H9 (cell line): Measurements from ENCODE around the gene ALOX5. TPM values are rescaled to one million over a fixed set of nuclear protein-coding genes. Genes with fewer than 3 reads are reported as not detected.

Experiments
- DNase-seq: peaks from one replicate; pipeline ENCODE4 v3.0.0-alpha.2; 2017
- H2AFZ ChIP-seq: one replicate; pipeline ENCODE4 v1.6.1; 2013; ENCODE audit warnings: mild to moderate bottlenecking, low read length, control low read depth, moderate library complexity
- H2AK5ac ChIP-seq: 2 replicates; pipeline ENCODE4 v1.6.1; 2013; ENCODE audit warnings: low read length, control low read depth, mixed read lengths; ENCODE audit not compliant: insufficient read length
- H2BK120ac ChIP-seq: one replicate; pipeline ENCODE4 v1.6.1; 2013; ENCODE audit warnings: low read depth, mild to moderate bottlenecking, low read length, control low read depth, inconsistent platforms; ENCODE audit not compliant: poor library complexity, severe bottlenecking
- H2BK12ac ChIP-seq: 2 replicates; pipeline ENCODE4 v1.6.1; 2013; ENCODE audit warnings: low read length, control low read depth, mixed read lengths, low read depth; ENCODE audit not compliant: insufficient read length
- H2BK15ac ChIP-seq: 2 replicates; pipeline ENCODE4 v1.6.1; 2013; ENCODE audit warnings: low read depth, low read length, control low read depth
- H2BK20ac ChIP-seq: one replicate; pipeline ENCODE4 v1.6.1; 2013; ENCODE audit warnings: low read depth, mild to moderate bottlenecking, low read length, control low read depth, inconsistent platforms; ENCODE audit not compliant: poor library complexity, severe bottlenecking
- H2BK5ac ChIP-seq: 2 replicates; pipeline ENCODE4 v1.6.1; 2013; ENCODE audit warnings: low read length, control low read depth, mixed read lengths; ENCODE audit not compliant: insufficient read length
- H3K14ac ChIP-seq: 2 replicates; pipeline ENCODE4 v1.6.1; 2013; ENCODE audit warnings: low read length, control low read depth; ENCODE audit not compliant: insufficient read depth
- H3K18ac ChIP-seq: 2 replicates; pipeline ENCODE4 v1.6.1; 2013; ENCODE audit warnings: low read depth, mild to moderate bottlenecking, mixed read lengths, low read length, control low read depth; ENCODE audit not compliant: insufficient read length
- H3K23ac ChIP-seq: 2 replicates; pipeline ENCODE4 v1.6.1; 2013; ENCODE audit warnings: low read length, control low read depth, mixed read lengths, low read depth; ENCODE audit not compliant: insufficient read length
- H3K23me2 ChIP-seq: 2 replicates; pipeline ENCODE4 v1.6.1; 2013; ENCODE audit warnings: low read depth, mild to moderate bottlenecking, mixed read lengths, low read length, control low read depth; ENCODE audit not compliant: insufficient read length, poor library complexity, severe bottlenecking
- H3K27ac ChIP-seq: 2 replicates; pipeline ENCODE4 v1.5.1; 2013; ENCODE audit warnings: low read length, control low read depth, mixed read lengths, low read depth; ENCODE audit not compliant: insufficient read length
- H3K27me3 ChIP-seq: 2 replicates; pipeline ENCODE4 v1.6.1; 2013; ENCODE audit warnings: low read length, control low read depth, inconsistent platforms; ENCODE audit not compliant: insufficient read depth
- H3K4ac ChIP-seq: 2 replicates; pipeline ENCODE4 v1.6.1; 2013; ENCODE audit warnings: low read depth, mild to moderate bottlenecking, control low read depth, inconsistent platforms, low read length, moderate library complexity
- H3K4me1 ChIP-seq: 2 replicates; pipeline ENCODE4 v1.6.1; 2013; ENCODE audit warnings: low read length, control low read depth, inconsistent platforms; ENCODE audit not compliant: insufficient read depth
- H3K4me2 ChIP-seq: 2 replicates; pipeline ENCODE4 v1.6.1; 2013; ENCODE audit warnings: low read length, control low read depth, mixed read lengths; ENCODE audit not compliant: insufficient read length, insufficient read depth
- H3K56ac ChIP-seq: 2 replicates; pipeline ENCODE4 v1.6.1; 2013; ENCODE audit warnings: low read depth, mild to moderate bottlenecking, mixed read lengths, low read length, control low read depth; ENCODE audit not compliant: insufficient read length
- H3K79me1 ChIP-seq: 2 replicates; pipeline ENCODE4 v1.6.1; 2013; ENCODE audit warnings: low read depth, mild to moderate bottlenecking, moderate library complexity, low read length, control low read depth, inconsistent platforms; ENCODE audit not compliant: insufficient read depth, poor library complexity, severe bottlenecking
- H3K79me2 ChIP-seq: 2 replicates; pipeline ENCODE4 v1.6.1; 2013; ENCODE audit warnings: low read length, control low read depth, inconsistent platforms; ENCODE audit not compliant: insufficient read depth
- H3K9ac ChIP-seq: 2 replicates; pipeline ENCODE4 v1.6.1; 2013; ENCODE audit warnings: low read length, control low read depth, mixed read lengths; ENCODE audit not compliant: insufficient read length; ENCODE audit errors: extremely low read depth
- H3K9me3 ChIP-seq: one replicate; pipeline ENCODE4 v1.6.1; 2013; ENCODE audit warnings: low read depth, low read length, inconsistent platforms; ENCODE audit not compliant: control insufficient read depth
- H3T11ph ChIP-seq: one replicate; pipeline ENCODE4 v1.6.1; 2013; ENCODE audit warnings: mild to moderate bottlenecking, low read length, control low read depth, inconsistent platforms
- H4K20me1 ChIP-seq: one replicate; pipeline ENCODE4 v1.6.1; 2013; ENCODE audit not compliant: control insufficient read depth, insufficient read length, insufficient read depth
- H4K5ac ChIP-seq: 2 replicates; pipeline ENCODE4 v1.6.1; 2013; ENCODE audit warnings: low read depth, mild to moderate bottlenecking, mixed read lengths, low read length, control low read depth; ENCODE audit not compliant: insufficient read length
- H4K8ac ChIP-seq: replicated peaks from 2 replicates; pipeline ENCODE4 v1.6.1; 2013; ENCODE audit warnings: low read length, control low read depth, mixed read lengths, low read depth; ENCODE audit not compliant: insufficient read length
- H4K91ac ChIP-seq: 2 replicates; pipeline ENCODE4 v1.6.1; 2013; ENCODE audit warnings: low read depth, mild to moderate bottlenecking, moderate library complexity, mixed read lengths, low read length, control low read depth; ENCODE audit not compliant: insufficient read length
- H3K27ac Mint-ChIP-seq, 3 experiments: 2 replicates in 2 of 3; 3 replicates in 1 of 3; pipeline ENCODE4 v1.8.0; 2020 to 2021; ENCODE audit warnings: mixed read lengths in 3 of 3, mild to moderate bottlenecking in 1 of 3, moderate library complexity in 1 of 3
- H3K27me3 Mint-ChIP-seq: 2 replicates; pipeline ENCODE4 v1.8.0; 2021; ENCODE audit warnings: low read depth, mild to moderate bottlenecking, moderate library complexity, mixed read lengths
- H3K36me3 Mint-ChIP-seq, 3 experiments: 2 replicates in 2 of 3; 3 replicates in 1 of 3; pipeline ENCODE4 v1.8.0; 2020 to 2021; ENCODE audit warnings: low read depth in 3 of 3, mixed read lengths in 3 of 3; ENCODE audit not compliant: insufficient read depth in 1 of 3
- H3K4me1 Mint-ChIP-seq, 2 experiments: 2 replicates each; pipeline ENCODE4 v1.8.0; 2020; ENCODE audit warnings: mixed read lengths in 2 of 2
- H3K4me3 Mint-ChIP-seq, 2 experiments: 2 replicates in 1 of 2; 3 replicates in 1 of 2; pipeline ENCODE4 v1.8.0; 2020 to 2021; ENCODE audit warnings: mild to moderate bottlenecking in 2 of 2, mixed read lengths in 2 of 2, moderate library complexity in 1 of 2
- H3K9me3 Mint-ChIP-seq, 2 experiments: 2 replicates in 1 of 2; 3 replicates in 1 of 2; pipeline ENCODE4 v1.8.0; 2020; ENCODE audit warnings: mild to moderate bottlenecking in 2 of 2, mixed read lengths in 2 of 2, moderate library complexity in 1 of 2
- CTCF ChIP-seq: fragments of 200-600 bp; sonication (generic); conservative IDR thresholded peaks from 3 replicates; pipeline ENCODE4 v1.8.0; 2021; ENCODE audit warnings: antibody characterized with exemption, mild to moderate bottlenecking
- WGBS: extraction: QIAGEN DNeasy Blood & Tissue Kit; methylation state at CpG from one replicate; pipeline ENCODE4 v1.1.7; 2013; ENCODE audit warnings: missing lambda C conversion rate, low lambda C conversion rate, mixed read lengths; ENCODE audit not compliant: insufficient read length; ENCODE audit errors: extremely low coverage; 5-methylcytosine and 5-hydroxymethylcytosine counted together
- total RNA-seq: library from RNA; stranded (reverse); gene quantifications from 2 replicates; pipeline ENCODE4 v1.2.1, GENCODE V29; 2021

The ALOX5 gene
- total RNA-seq, 1 experiment from 2014 or later, result 3.7 TPM

GRCh38 chr10:45371560-45371959 is 2.5 kb upstream of the ALOX5 start:
- Histone ChIP-seq H3K18ac (no peak overlapping the region), H3K79me1 (no peaks in the 10 kb centered on the region), H3K9ac (no peak overlapping the region), H4K5ac (no peak overlapping the region), H2AFZ (no peak overlapping the region), H2BK15ac (no peak overlapping the region), H3K27ac (no peak overlapping the region), H2BK20ac (no peak overlapping the region), H3K14ac (no peak overlapping the region), H3K4me2 (no peak overlapping the region), H3K79me2 (no peaks in the 10 kb centered on the region), H3K56ac (no peak overlapping the region), H3K23ac (no peak overlapping the region), H3K27me3 (peaks cover 15% of the 10 kb centered on the region; the same call in 1 of the 2 replicates), H3K23me2 (peaks cover 12% of the 10 kb centered on the region), H2AK5ac (no peak overlapping the region), H4K8ac (no peak overlapping the region), H4K20me1 (no peaks in the 10 kb centered on the region), H3K4ac (no peak overlapping the region), H2BK5ac (no peak overlapping the region), H3K4me1 (no peaks in the 10 kb centered on the region; the same call in 1 of the 2 replicates), H3K9me3 (no peaks in the 10 kb centered on the region), H3T11ph (no peak overlapping the region), H4K91ac (no peak overlapping the region), H2BK12ac (no peak overlapping the region), H2BK120ac (no peak overlapping the region)
- Mint-ChIP-seq H3K4me1 (peaks cover 12 to 13% of the 10 kb centered on the region in 2 experiments), H3K27ac (no peak overlapping the region), H3K4me3 (no peak overlapping the region), H3K27me3 (peaks cover 89% of the 10 kb centered on the region), H3K36me3 (no peaks in the 10 kb centered on the region; a peak in 2 of 7 replicates), H3K9me3 (peaks cover 0 to 4% of the 10 kb centered on the region in 2 experiments; a peak in 1 of 5 replicates)
- no peak for DNase-seq
- no peak for TF ChIP-seq CTCF
- WGBS, result no CpG with 5 or more reads among the region's 4 CpGs
